GM19463 (cell line): ENCODE measurements around the gene ALDOB.

ENCODE experiments used
- ATAC-seq: cut with Tn5 transposase; IDR thresholded peaks from one replicate; pipeline ENCODE4 v1.9.1; 2021; ENCODE audit warnings: mild to moderate bottlenecking, moderate library complexity; ENCODE audit not compliant: unreplicated experiment

The ALDOB gene

DNA sequence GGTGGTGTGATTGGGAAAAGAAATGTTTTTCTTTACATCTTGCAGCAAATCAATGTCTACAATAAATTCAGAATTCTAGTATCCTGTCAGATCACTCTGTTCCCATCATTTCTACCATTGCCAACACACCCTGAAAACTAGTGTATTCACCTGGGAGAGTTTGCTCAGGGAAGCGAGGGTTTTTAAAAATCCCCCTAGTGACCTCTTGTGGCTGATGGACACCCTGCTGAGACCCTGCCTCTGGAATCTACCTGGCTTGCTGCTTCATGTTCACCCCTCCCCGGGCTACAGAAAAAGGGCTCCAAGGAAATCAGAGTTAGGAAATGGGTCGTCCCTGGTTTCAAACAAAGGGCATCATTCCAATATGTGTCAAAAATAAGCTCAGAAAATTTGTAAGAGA is 21.4 kb upstream of the ALDOB start:
- no peak for ATAC-seq

DNA sequence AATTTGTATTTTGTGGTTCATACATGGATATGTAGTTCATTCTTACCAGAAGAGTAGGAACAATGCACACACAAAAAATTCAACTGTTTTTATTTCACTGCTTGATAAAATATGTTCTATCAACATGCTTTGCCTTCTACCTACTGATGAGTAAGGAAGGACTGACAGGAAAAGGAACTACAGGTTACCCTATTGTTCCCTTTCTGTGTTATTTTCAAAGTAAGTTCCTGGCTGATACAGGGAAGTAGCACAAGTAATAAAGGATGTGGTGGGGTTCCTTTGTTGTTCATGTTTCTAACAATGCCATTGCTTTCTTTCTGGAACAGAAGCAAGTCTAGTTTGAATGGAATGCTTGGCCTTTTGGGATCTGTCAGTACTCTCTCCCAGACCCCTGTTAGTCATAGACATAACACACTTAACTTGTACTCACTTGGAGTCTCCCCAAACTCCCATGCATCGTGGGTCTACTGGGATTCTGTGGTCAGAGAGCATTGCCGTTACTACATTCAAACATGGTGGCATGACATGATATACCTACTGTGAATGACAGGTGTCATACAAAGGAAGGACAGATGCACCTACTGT is 20.2 kb upstream of the ALDOB start:
- no peak for ATAC-seq

- ATAC-seq, result no peak
These were observed 18.4 kb upstream of the ALDOB start for GRCh38 chr9:101453776-101454570.

DNA sequence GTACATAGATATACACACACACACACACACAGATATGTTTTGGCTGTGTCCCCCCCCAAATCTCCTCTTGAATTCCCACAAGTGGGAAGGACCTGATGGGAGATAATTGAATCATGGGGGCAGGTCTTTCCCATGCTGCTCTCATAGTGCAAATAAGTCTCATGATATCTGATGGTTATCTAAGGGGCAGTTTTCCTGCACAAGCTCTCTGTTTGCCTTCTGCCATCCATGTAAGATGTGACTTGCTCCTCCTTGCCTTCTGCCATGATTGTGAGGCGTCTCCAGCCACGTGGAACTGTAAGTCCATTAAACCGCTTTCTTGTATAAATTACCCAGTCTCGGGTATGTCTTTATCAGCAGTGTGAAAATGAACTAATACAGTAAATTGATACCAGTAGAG is 15.9 kb upstream of the ALDOB start:
- ATAC-seq, result no peak

- ATAC-seq, result no peak
These were observed 15.4 kb upstream of the ALDOB start for GRCh38 chr9:101450931-101451330.

DNA sequence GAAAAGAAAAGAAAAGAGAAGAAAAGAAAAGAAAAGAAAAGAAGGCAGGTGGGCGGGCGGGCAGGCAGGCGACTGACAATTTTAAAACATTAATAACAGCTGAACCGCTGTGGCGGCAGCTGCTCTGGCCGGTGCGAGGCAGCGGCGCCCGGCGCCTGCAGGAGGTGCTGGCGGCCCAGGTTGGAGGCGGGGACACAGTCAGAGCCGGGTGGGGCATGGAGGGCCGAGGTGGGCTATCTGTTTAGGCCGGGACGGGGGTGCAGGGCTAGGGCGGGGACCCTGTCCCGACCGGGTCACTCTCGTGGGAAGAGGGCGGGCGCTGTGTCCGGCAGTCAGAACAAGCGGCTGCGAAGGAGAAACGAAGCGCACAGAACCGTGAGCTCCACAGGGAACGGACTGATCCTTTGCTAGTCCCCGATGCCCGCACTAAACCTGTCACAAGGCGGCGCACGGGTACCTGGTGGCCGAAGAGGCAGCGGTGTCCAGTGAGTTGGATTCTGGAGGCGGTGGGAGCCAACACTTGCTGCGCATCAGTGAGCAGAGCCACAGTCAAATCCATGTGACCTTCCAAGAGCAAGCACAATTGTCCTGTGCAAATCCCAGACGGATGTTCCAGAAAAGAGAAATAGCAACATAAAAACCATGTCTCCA is 13.6 kb upstream of the ALDOB start:
- peak; percentile 98 for ATAC-seq

- no peak for ATAC-seq
These were observed 13.1 kb upstream of the ALDOB start for GRCh38 chr9:101448680-101449070.

DNA sequence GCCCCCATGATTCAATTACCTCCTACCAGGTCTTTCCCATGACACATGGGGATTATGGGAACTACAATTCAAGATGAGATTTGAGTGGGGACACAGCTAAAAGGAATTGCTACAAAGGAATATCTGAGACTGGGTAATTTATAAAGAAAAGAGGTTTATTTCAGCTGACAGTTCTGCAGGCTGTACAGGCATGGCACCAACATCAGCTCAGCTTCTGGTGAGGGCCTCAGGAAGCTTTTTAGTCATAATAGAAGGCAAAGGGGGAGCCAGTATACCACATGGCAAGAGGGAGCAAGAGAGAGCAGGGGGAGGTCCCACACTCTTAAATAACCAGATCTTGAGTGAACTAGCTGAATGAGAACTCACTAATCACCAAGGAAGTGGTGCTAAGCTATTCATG is 11.2 kb upstream of the ALDOB start:
- no peak for ATAC-seq

GRCh38 chr9:101445353-101446029 is 9.9 kb upstream of the ALDOB start:
- no peak for ATAC-seq

DNA sequence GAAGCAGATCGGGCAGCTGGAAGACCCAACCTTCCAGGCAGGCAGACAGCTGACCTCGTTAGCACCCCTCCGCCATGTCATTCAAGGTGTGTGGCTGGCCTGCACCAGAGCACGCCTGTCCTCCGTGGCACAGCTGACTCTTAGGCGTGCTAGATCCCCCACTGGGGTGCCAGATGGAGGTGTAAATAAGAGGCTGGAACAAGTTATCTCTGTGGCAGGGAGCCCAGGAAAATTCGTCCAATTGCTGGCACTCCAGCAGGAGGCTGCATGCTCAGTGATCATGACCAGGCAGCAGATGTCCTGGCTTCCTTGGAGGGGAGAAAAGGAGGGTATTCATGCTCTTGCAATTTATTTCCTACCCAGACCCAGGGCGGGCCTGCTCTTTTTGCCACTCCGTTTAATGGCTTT is 7.8 kb upstream of the ALDOB start:
- no peak for ATAC-seq

DNA sequence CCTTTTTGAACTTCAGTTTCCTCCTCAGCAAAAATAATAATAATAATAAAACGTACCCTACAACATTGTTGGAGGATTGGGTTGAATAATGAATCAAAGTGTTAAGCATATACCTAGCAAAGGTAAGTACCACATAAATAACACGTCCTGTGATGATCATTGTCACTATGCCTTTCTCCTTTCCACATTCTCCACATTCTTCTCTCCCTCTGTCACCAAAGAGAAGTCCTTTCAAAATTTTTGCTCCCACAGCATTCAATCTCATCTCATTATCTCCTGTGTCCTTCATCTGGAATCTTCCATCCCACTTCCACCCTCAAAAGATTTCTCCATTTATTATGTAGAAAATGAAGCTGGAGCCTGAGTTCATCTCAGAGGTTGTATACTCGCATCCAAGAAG is 7.2 kb upstream of the ALDOB start:
- no peak for ATAC-seq

DNA sequence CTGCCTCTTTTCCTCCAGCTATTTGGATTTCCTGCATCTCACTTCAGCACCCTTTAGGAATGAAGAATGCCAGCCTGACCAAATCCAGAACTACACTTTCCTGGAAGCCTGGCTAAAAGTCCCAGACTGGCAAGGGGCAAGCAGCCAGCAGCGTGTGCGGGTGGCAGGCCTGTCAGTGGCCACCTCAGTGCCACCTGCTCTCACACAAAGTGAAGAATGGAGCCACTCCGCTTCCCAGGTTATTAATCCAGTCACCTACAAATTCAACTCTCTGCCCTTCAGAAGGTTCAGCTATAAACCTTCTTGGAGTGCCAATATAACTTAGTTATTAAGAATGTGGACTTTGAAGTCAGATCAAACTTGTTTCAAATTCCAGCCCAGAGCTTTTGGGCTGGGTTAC is 6.7 kb upstream of the ALDOB start:
- ATAC-seq, result no peak

DNA sequence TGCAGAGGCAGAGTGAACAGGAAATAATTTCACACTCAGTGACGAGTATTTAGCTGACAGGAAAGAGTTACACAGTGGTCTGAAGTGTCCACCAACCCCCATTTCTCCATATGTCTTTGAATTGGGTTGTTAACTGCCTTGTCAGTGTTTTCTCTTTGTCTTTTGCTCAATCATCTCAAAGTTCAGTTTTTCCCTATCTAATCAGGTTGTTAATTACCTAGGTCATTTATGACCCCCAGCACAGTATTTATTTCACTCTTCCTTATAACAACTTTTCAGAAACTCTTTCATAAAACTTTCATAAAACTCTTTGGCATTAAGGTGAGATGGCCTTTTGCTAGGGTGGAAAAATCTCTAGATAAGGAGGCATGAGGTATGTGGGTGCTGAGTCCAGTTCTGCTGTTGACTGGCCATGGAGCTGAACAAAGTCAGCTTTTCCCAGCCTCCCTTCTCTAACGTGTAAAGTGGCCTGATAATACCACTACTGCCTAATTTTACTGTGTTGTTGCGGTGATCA is 5.2 kb upstream of the ALDOB start:
- ATAC-seq, result no peak

DNA sequence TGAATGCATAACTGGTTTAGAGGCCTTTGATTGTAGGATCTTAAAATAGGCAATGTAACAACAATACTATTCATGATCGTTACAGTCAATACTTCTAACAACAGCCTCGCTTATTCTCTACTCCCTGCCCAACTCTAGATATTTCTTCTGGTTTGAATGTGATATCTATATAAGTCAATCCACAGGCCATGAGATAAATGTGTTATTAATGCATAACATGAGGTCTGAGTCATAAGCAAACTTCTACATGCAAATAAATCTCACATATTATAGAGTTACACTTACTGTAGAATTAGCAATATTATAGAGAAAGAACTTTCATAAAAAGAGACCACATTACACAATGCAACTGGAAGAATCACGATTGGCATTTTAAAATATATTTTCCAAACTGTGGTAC is 2.9 kb upstream of the ALDOB start:
- ATAC-seq, result no peak

DNA sequence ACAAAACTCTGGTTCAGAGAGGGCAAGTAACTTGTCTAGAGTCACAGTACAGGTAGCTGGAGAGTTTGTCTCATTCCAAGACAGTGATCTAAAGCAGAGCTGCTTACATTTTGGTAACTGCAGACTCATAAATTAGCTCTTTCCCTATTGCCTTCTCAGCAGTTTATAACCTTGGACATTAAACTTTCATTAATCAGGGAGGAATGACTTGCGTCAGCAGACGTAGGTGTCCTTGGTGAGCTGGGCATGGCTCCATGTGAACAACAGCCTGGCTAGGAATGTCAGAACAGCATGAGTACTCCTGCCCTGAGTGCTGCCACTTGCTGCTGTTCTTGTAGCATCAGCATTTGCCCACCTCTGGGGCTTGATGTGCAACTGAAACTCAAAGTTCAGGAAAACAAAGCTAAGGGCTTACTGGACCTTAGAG is 2.2 kb upstream of the ALDOB start:
- no peak for ATAC-seq

DNA sequence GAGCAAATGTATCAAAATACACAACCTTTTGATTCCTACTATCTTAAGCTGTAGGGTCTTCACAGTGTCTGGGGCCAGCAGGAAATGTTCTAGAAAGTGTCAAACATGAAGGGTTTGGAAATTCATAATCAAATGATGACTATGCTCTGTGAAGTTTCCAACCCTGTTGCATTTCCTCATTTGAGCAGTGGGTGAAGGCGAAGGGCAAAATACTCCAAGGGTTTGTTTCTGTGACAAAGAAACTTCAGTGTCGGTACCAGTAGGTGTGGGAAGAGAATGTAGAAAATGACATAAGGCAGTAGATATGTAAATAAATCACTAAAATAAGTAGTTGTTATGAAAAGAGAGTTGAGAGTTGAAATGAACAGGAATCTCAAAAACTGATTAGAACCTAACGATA is 576 bp downstream of the ALDOB start:
- no peak for ATAC-seq

GRCh38 chr9:101433229-101433628 is 2.3 kb downstream of the ALDOB start:
- ATAC-seq, result no peak

DNA sequence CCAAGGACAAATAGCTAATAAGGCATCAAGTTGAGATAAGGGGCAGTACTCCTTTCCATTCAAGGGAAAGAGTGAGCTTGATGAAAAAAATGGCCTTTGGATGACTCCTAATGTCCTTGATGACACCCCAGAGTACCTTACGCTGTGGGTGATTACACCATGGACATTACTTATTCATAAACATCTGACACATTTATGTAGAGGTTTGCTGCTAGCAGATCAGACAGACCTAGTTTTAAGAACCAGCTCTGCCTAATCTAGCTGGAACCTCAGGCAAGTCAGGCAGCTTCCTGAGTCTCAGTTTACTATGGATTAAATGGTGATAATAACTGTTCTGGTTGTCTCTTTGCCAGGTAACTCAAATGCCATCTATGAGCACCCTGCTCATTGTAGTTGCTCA is 2.8 kb downstream of the ALDOB start:
- no peak for ATAC-seq

DNA sequence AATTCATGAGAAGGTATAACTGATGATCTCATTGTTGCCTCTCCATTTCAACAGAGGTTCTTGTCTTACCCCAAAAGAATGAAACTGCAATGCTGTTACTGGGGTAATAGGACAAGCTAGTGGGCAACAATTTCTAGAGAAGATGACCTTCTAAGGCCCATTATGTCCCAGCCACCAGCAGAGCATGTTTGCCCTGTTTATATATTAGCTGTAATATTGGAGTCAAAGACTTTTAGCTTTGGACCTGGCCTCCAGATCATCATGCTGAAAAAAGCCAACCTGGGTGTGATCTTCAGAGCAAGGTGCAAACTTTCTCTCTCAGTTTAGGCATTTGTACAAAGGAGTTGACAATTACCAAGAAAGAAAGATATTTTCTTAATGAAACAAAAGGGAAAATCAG is 3.4 kb downstream of the ALDOB start:
- ATAC-seq, result no peak

- no peak for ATAC-seq
These were observed 5.8 kb downstream of the ALDOB start for GRCh38 chr9:101429736-101430135.

- no peak for ATAC-seq
These were observed 6.7 kb downstream of the ALDOB start for GRCh38 chr9:101428909-101429308.
